ENCODE measurements around the gene TTI1. TPM values are rescaled to one million over a fixed set of nuclear protein-coding genes. Genes with fewer than 3 reads are reported as not detected.

The TTI1 gene
- total and polyA plus RNA-seq, 2 of the 13 experiments (the other 11 are each of a cell fraction or from before 2014, with no cell fraction given), result 22.9 to 39.8 TPM

DNA sequence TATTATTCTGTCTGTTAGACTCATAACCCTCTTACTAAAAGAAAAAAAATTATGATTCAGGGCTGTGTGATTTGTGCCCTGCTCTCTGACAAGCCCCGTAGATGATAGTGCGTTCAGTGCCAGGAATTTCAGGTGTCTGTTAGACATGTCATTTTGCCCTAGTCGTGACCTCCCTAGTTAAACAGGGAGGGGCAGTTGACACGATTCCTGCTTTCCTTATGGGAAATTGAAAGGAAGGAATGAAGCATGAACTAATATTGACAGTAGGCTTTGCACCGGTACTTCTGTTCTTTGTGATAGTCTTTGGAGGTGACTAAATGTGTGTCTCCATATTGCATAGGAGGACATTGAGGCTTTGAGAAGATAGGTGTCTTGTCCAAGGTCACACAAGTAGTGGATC, 26.6 kb upstream of the TTI1 start (continued):
- no peak for TF ChIP-seq SOX6 (IDR thresholded peaks at IDR 0.05)
- peak; percentile 44; the same call in 1 of the 2 replicates for TF ChIP-seq SOX6 (CRISPR knock-in tag; IDR thresholded peaks at IDR 0.05)
- TF ChIP-seq, protein P1, sequence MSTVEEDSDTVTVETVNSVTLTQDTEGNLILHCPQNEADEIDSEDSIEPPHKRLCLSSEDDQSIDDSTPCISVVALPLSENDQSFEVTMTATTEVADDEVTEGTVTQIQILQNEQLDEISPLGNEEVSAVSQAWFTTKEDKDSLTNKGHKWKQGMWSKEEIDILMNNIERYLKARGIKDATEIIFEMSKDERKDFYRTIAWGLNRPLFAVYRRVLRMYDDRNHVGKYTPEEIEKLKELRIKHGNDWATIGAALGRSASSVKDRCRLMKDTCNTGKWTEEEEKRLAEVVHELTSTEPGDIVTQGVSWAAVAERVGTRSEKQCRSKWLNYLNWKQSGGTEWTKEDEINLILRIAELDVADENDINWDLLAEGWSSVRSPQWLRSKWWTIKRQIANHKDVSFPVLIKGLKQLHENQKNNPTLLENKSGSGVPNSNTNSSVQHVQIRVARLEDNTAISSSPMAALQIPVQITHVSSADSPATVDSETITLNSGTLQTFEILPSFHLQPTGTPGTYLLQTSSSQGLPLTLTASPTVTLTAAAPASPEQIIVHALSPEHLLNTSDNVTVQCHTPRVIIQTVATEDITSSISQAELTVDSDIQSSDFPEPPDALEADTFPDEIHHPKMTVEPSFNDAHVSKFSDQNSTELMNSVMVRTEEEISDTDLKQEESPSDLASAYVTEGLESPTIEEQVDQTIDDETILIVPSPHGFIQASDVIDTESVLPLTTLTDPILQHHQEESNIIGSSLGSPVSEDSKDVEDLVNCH (CRISPR knock-in tag; IDR thresholded peaks at IDR 0.05), result no peak
- TF ChIP-seq, protein P2, sequence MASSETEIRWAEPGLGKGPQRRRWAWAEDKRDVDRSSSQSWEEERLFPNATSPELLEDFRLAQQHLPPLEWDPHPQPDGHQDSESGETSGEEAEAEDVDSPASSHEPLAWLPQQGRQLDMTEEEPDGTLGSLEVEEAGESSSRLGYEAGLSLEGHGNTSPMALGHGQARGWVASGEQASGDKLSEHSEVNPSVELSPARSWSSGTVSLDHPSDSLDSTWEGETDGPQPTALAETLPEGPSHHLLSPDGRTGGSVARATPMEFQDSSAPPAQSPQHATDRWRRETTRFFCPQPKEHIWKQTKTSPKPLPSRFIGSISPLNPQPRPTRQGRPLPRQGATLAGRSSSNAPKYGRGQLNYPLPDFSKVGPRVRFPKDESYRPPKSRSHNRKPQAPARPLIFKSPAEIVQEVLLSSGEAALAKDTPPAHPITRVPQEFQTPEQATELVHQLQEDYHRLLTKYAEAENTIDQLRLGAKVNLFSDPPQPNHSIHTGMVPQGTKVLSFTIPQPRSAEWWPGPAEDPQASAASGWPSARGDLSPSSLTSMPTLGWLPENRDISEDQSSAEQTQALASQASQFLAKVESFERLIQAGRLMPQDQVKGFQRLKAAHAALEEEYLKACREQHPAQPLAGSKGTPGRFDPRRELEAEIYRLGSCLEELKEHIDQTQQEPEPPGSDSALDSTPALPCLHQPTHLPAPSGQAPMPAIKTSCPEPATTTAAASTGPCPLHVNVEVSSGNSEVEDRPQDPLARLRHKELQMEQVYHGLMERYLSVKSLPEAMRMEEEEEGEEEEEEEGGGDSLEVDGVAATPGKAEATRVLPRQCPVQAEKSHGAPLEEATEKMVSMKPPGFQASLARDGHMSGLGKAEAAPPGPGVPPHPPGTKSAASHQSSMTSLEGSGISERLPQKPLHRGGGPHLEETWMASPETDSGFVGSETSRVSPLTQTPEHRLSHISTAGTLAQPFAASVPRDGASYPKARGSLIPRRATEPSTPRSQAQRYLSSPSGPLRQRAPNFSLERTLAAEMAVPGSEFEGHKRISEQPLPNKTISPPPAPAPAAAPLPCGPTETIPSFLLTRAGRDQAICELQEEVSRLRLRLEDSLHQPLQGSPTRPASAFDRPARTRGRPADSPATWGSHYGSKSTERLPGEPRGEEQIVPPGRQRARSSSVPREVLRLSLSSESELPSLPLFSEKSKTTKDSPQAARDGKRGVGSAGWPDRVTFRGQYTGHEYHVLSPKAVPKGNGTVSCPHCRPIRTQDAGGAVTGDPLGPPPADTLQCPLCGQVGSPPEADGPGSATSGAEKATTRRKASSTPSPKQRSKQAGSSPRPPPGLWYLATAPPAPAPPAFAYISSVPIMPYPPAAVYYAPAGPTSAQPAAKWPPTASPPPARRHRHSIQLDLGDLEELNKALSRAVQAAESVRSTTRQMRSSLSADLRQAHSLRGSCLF (CRISPR knock-in tag; IDR thresholded peaks at IDR 0.05; ENCODE audit: borderline replicate concordance), result no peak
- TF ChIP-seq HNRNPK (IDR thresholded peaks at IDR 0.05; ENCODE audit: low read depth, low read length, poor library complexity, severe bottlenecking), result no peak
- 0 out of 2 replicates have a peak, but pooled peaks have one; percentile 19 for TF ChIP-seq HOXA3 (CRISPR knock-in tag; IDR thresholded peaks at IDR 0.05)
- no peak for TF ChIP-seq ZNF709 (CRISPR knock-in tag; IDR thresholded peaks at IDR 0.05)
- 0 out of 2 replicates have a peak, but pooled peaks have one; percentile 49 for TF ChIP-seq ETV6 (CRISPR knock-in tag; conservative IDR thresholded peaks at IDR 0.05)
- TF ChIP-seq ATRX (CRISPR knock-in tag; IDR thresholded peaks at IDR 0.05; ENCODE audit: borderline replicate concordance), result no peak
- no peak for TF ChIP-seq ZNF713 (CRISPR knock-in tag; IDR thresholded peaks at IDR 0.05)
- no peak for TF ChIP-seq NRL (CRISPR knock-in tag; IDR thresholded peaks at IDR 0.05; ENCODE audit: borderline replicate concordance)
- TF ChIP-seq ZSCAN9 (CRISPR knock-in tag; IDR thresholded peaks at IDR 0.05; ENCODE audit: borderline replicate concordance), result 0 out of 2 replicates have a peak, but pooled peaks have one; percentile 56
- TF ChIP-seq HDAC6 (IDR thresholded peaks at IDR 0.05; ENCODE audit: low read depth, low read length), result no peak
- TF ChIP-seq NCOA2 (CRISPR knock-in tag; IDR thresholded peaks at IDR 0.05), result peak; percentile 93
- TF ChIP-seq, protein P3, sequence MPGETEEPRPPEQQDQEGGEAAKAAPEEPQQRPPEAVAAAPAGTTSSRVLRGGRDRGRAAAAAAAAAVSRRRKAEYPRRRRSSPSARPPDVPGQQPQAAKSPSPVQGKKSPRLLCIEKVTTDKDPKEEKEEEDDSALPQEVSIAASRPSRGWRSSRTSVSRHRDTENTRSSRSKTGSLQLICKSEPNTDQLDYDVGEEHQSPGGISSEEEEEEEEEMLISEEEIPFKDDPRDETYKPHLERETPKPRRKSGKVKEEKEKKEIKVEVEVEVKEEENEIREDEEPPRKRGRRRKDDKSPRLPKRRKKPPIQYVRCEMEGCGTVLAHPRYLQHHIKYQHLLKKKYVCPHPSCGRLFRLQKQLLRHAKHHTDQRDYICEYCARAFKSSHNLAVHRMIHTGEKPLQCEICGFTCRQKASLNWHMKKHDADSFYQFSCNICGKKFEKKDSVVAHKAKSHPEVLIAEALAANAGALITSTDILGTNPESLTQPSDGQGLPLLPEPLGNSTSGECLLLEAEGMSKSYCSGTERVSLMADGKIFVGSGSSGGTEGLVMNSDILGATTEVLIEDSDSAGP (CRISPR knock-in tag; IDR thresholded peaks at IDR 0.05; ENCODE audit: borderline replicate concordance), result no peak
- no peak for TF ChIP-seq IRX3 (CRISPR knock-in tag; IDR thresholded peaks at IDR 0.05; ENCODE audit: borderline replicate concordance, low read depth)
- no peak for TF ChIP-seq ZNF468 (CRISPR knock-in tag; IDR thresholded peaks at IDR 0.05)
- TF ChIP-seq, protein P4, sequence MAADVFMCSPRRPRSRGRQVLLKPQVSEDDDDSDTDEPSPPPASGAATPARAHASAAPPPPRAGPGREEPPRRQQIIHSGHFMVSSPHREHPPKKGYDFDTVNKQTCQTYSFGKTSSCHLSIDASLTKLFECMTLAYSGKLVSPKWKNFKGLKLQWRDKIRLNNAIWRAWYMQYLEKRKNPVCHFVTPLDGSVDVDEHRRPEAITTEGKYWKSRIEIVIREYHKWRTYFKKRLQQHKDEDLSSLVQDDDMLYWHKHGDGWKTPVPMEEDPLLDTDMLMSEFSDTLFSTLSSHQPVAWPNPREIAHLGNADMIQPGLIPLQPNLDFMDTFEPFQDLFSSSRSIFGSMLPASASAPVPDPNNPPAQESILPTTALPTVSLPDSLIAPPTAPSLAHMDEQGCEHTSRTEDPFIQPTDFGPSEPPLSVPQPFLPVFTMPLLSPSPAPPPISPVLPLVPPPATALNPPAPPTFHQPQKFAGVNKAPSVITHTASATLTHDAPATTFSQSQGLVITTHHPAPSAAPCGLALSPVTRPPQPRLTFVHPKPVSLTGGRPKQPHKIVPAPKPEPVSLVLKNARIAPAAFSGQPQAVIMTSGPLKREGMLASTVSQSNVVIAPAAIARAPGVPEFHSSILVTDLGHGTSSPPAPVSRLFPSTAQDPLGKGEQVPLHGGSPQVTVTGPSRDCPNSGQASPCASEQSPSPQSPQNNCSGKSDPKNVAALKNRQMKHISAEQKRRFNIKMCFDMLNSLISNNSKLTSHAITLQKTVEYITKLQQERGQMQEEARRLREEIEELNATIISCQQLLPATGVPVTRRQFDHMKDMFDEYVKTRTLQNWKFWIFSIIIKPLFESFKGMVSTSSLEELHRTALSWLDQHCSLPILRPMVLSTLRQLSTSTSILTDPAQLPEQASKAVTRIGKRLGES (CRISPR knock-in tag; IDR thresholded peaks at IDR 0.05; ENCODE audit: borderline replicate concordance), result no peak

Measured in HepG2 (cell line).